ENCODE measurements around the gene SLC2A14.
A peak's percentile ranks its signal among the peaks of the same experiment; 100 is the strongest.
"Not testable (repeated sequence)": the region's sequence is repeated elsewhere in the genome, so short reads cannot be mapped to it uniquely, and the experiment has no call there.

SLC2A14 gene

DNA sequence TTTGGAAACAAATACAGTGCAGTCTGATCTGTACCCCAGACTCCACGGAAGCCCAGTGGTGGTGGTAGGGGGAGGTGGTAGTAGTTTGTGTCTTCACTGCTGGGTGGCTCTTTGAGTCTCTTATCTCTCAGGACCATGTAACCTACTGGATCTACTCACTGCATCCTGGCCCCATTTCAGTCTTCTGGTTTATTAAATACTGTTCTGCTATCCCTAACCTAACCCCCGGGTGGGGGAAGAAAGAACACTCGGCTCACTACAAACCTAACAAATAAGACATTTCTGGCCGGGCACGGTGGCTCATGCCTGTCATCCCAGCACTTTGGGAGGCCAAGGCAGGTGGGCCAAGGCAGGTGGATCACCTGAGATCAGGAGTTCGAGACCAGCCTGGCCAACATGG is 39.5 kb downstream of the SLC2A14 start:
- not testable (repeated sequence) for FAIRE-seq

DNA sequence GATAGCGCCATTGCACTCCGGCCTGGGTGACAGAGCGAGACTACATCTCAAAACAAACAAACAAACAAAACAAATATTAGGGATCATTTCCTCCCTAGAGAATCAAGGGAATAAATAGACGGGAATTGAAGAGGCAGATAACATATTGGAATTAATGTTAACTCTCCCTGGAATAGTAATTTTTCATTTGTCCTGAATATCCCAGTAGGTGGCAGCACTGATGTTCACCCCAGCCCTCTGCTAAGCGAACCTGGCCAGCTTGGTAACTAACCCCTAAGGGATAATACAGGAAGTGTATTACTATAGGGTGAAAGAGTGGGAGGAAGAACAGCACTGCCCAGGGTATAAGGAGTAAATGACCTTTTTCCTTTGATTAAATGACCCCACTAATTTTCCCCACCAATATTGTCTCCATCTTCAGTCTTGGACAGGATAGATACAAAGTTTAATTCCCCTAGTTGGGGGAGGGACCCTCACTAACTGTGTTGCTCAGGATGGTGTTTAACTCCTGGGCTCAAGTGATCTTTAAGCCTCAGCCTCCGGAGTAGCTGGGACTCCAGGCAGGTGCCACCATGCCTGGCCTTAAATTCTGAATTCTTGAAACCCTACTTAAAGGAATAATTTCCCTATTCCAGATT is 40.5 kb downstream of the SLC2A14 start:
- FAIRE-seq: peak; percentile 11

DNA sequence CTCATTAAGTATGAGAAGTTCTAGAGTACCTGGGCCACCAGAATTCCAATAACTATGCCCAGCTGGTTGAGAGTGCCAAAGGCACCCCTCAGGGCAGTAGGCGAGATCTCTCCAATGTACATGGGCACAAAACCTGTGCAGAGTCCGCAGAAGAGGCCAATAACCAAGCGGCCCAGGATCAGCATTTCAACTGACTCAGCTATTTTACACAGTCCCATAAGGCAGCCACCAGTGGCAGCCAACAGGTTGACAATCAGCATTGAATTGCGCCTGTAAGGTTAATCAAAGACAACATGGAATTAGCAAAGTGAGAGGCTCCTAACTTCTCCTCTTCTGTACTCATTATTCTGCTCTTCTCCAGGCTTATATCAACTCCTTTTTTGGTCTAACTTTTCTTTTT is 43.0 kb downstream of the SLC2A14 start:
- not testable (repeated sequence) for FAIRE-seq

DNA sequence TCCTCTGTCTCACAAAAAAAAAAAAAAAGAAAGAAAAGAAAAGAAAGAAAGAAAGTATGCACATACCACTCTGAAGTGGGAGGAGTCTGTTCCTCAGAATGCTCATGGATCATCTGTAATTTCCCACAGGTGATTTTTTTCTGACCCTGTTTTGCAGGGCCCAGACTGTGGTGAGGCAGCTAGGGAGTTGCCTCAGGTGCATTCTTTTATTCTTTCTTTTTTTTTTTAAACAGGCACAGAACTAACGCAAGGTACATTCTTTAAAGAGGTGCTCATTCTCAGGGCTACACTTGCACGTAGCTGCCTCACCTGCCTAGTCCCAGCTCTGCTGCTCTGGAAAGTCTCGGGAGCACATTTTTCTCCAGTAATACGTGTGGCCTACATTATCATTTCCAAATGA is 47.0 kb downstream of the SLC2A14 start:
- FAIRE-seq: not testable (repeated sequence)

DNA sequence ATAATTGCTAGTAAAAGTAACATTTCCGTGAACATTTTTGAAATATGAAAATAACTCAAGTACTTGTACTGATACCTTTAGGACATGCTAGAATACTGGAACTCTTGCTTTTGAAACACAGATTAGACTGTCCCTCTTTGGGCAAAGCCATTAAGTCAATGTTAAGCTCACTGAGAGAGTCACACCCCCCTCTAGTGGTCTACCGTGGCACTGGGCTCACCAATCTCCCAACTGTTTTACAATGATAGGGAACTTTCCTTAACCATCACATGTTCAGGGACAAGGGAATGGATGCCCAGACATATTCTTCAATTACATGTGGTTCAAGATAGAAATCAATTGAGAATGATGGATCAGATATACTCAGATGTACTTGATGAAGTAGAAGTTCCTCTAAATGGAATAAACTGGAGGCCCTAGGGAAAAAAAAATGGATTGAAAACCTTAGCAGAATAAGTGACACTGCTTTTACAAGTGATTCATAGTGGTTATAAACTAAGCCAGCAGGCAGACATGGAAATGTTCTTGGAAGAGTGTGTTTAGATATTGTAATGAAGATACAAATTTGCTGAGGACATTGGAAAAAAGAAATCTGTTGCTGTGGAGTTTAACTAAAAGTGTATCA is 65.7 kb downstream of the SLC2A14 start:
- FAIRE-seq: peak; percentile 96

DNA sequence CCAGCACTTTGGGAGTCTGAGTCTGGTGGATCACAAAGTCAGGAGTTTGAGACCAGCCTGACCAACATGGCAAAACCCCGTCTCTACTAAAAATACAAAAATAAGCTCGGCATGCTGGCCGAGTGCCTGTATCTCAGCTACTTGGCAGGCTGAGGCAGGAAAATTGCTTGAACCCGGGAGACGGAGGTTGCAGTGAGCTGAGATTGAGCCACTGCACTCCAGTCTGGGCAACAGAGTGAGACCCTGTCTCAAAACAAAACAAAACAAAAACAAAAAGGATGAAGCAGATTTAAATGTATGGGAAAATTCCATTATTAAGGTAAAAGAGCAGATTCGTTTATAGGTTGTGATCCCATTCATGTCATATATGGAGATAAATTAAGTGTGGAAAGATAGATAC is 66.4 kb downstream of the SLC2A14 start:
- not testable (repeated sequence) for FAIRE-seq

DNA sequence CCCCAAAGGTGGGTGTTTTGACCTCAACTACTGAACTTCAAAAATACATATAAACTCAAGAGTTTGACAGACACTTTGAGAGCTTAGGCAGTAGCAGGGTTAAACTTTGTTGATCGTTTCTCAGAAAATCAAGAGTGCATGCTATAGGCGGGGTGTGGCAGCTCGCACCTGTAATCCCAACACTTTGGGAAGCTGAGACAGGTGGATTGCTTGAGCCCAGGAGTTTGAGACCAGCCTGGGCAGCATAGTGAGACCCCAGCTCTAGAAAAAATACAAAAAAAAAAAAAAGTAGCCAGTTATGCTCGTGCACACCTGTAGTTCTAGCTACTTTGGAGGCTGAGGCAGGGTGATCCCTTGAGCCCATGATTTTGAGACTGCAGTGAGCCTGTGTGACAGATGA is 71.3 kb downstream of the SLC2A14 start:
- no peak for FAIRE-seq

DNA sequence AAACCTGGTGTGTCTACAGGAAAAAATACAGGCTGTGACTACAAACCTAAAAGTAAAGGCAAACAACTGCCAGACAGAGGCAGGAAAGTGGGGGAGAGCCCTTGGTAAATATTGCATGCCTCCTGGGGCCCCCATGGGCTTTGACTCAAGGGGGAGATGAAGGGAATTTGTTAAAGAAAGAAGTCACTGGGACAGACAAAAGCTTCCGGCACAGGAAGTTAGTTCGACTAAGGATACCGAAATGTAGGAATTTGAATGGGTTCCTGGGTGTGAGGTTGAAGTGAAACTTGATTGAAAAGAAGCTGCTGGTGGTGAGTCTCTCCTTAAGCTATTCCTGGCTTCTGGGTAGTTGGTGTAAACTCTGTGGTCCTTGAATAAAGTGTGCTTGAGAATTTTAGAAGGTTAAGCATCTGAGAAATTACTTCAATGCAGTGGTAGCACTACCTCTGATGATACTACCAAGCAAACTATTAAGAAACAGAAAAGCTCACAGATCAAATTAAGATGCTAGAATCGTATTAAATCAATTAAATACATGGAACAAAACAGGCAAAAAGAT is 73.9 kb downstream of the SLC2A14 start:
- not testable (repeated sequence) for FAIRE-seq

DNA sequence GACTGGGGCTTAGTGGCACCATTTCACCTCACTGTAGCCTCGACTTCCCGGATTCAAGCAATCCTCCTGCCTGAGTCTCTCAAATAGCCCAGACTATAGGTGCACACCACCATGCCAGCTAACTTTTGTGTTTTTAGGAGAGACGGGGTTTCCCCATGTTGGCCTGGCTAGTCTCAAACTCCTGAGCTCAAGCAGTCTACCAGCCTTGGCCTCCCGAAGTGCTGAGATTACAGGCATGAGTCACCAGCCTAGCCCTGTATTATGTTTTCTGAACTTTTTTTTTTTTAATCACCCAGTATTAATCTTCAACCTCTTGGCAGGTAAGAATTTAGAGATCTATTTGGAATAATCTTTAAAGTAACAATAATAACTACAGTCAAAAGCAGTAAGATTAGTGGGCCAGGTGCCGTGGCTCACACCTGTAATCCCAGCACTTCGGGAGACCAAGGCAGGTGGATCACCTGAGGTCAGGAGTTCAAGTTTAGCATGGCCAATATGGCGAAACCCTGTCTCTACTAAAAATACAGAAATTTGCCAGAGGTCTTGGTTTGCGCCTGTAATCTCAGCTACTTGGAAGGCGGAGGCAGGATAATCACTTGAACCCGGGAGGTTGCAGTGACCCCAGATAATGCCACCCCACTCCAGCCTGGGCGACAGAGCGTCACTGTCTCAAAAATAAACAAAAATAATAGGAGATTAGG is 74.9 kb downstream of the SLC2A14 start:
- no peak for FAIRE-seq

DNA sequence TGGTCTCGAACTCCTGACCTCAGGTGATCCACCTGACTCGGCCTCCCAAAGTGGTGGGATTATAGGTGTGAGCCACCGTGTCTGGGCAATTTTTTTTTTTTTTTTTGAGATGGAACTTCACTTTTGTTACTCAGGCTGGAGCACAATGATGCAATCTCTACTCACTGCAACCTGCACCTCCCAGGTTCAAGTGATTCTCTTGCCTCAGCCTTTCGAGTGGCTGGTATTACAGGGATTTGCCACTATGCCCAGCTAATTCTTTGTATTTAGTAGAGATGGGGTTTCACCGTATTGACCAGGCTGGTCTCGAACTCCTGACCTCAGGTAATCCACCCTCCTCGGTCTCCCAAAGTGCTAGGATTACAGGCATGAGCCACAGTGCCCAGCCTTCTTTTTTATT is 75.4 kb downstream of the SLC2A14 start:
- not testable (repeated sequence) for FAIRE-seq

DNA sequence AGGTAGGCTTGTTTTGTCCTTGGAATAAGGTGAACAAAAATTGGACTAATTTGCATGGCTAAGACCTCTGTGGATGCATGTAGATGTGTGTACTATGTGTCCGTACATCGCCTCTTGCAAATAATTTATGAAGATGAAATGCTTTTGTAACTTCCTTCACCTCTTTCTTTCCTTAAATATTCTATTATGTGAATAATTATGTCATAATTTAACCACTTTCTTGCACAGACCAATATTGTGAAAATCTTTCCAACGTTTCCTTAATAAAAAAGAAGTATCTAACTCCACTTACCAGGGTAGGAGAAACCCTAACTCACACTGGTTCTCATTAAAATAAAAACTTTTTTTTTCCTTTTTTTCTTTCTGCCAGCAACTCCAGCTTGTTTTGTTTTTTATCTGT is 79.5 kb downstream of the SLC2A14 start:
- no peak for FAIRE-seq

DNA sequence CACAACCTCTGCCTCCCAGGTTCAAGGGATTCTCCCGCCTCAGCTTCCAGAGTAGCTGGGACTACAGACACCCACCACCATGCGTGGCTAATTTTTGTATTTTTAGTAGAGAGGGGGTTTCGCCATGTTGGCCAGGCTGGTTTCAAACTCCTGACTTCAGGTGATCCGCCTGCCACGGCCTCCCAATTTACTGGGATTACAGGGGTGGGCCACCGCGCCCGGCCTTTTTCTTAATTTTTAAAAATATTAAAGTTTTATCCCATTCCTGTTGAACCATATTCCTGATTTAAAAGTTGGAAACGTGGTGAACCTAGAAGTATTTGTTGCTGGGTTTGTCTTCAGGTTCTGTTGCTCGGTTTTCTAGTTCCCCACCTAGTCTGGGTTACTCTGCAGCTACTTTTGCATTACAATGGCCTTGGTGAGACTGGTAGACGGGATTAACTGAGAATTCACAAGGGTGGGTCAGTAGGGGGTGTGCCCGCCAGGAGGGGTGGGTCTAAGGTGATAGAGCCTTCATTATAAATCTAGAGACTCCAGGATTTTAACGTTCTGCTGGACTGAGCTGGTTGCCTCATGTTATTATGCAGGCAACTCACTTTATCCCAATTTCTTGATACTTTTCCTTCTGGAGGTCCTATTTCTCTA is 83.7 kb downstream of the SLC2A14 start, which contains the start of gene NANOG:
NANOG (plus strand) TSS at position 519 of the 645 bp plus-strand sequence. CDS start 213 bp downstream, outside the sequence.
- FAIRE-seq: not testable (repeated sequence)

DNA sequence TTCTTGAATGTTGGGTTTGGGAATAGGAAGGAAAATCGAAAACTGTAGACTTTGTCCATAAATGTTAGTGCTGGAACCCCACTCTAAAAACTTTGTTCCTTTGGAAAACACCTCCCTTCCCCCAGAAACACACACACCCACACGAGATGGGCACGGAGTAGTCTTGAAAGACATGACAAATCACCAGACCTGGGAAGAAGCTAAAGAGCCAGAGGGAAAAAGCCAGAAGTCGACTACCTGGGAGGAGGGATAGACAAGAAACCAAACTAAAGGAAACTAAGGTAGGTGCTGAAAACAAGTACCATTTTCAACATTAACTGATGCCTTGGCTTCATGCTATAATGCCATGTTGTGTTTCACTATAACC is 84.4 kb downstream of the SLC2A14 start:
- FAIRE-seq: no peak

DNA sequence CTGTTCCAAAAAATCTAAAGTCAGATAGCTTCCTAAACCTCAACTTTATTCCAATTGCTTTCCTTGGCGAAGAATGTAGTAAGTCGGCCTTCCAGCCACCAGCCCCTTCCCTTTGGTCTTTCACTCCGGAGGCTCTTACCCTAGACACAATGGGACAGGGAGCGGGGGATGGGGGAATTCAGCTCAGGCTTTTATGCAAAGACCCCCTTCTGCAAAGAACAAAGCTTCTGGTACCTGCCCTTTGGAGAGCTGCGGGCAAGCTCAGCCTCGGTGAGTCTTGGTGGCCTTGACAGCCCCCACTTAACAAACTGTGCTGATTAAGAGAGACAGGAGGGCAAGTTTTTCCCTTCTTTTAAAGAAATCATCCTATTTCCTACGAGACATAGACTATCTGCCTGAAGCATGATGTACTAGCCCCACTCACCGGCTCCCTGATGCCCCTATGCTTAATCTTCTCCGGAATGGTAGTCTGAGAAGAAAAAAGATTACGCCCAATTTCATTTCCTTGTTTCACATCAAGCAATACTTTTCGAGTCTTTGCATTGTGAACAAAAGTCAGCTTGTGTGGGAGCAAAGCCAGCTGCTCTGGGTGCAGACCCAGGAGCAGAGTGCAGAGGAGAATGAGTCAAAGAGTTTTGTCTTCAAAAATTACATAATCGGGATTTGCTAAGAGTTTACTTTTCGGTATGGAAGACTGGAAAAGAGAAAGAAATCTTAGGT is 85.0 kb downstream of the SLC2A14 start:
- no peak for FAIRE-seq

DNA sequence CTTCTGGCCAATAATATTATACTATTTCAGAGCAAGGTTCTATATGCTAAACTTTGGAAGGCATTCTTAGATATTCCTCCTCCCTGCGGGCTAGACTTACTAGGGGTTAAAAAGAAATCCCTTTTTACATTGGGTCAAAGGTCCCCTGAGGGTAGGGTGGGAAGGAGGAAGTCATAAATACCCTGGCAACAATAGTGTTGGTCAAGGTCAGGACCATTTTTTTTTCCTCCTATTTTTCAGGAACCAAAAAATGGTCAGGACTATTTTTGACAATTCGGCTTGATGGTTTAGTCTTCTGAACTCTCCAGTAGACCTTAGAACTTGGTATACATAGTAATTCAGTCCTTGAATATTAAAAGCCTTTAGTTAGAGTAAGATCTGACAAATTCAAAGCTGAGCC is 88.0 kb downstream of the SLC2A14 start:
- no peak for FAIRE-seq

DNA sequence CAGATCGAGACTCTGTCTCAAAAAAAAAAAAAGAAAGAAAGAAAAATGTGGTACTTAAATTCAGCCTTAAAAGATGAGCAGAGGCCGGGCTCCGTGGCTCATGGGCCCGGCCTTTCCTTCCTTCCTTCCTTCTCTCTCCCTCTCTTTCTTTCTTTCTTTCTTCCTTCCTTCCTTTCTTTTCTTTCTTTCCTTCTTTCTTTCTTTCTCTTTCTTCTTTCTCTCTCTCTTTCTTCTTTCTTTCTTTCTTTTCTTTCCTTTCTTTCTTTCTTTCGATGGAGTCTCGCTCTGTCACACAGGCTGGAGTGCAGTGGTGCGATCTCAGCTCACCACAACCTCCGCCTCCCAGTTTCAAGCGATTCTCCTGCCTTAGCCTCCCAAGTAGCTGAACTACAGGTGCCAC is 89.3 kb downstream of the SLC2A14 start:
- FAIRE-seq: not testable (repeated sequence)

DNA sequence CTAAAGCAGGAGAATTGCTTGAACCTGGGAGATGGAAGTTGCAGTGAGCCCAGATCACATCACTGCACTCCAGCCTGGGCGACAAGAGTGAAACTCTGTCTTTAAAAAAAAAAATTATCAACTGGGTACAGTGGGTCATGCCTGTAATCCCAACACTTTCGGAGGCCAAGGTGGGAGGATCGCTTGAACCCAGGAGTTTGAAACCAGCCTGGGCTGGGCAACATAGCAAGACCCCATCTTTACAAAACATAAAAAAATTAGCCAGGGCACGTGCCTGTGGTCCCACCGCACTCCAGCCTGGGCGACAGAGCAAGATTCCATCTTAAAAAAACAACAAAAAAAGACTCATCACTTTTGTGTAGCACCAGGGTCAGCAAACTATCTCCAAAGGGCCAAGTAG is 90.7 kb downstream of the SLC2A14 start:
- no peak for FAIRE-seq

DNA sequence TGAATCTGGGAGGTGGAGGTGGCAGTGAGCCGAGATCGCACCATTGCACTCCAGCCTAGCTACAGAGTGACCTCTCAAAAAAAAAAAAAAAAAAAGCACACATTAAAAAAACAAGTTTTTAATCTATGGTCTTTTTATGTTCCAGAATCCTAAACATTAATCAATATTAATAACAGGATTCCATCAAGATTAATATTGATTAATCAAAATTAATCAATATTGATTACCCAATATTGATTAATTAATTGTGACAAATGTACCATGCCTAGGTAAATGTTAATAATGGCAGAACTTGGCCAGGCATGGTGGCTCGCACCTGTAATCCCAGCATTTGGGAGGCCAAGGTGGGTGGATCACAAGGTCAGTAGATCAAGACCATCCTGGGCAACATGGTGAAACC is 91.4 kb downstream of the SLC2A14 start:
- FAIRE-seq: no peak

DNA sequence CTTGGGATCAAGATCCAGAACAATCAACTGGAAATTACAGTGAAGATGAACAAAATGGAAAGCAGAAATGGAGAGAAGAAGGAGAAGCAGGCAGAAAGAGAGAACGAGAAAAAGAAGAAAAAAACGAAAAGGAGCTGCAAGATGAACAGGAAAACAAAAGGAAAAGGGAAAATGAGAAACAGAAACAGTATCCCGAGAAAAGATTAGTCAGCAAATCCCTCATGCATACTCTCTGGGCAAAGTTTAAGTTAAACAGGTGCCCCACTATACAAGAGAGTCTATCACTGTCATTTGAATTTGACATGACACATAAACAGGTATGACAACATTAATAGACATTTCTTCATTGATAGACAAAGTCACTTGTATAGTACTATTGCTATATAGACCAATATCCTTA is 102.7 kb downstream of the SLC2A14 start:
- FAIRE-seq: no peak

Data from G401.6 (cell line).